IMR-90 (cell line): Measurements from ENCODE around the gene LRRC7. TPM values are rescaled to one million over a fixed set of nuclear protein-coding genes. Genes with fewer than 3 reads are reported as not detected.

Experiments
- ATAC-seq: fragments of 200-7000 bp; cut with Tn5 transposase; 2 replicates; pipeline ENCODE4 v1.9.1; 2020; ENCODE audit warnings: low read depth, mild to moderate bottlenecking, moderate library complexity
- BruUV-seq: library from RNA; stranded (reverse); fragments of 400-500 nt; replicated peaks from 2 replicates; lab custom pipeline; 2021; lab: Mats Ljungman, UMichigan
- CTCF ChIA-PET: fragments of 300-600 bp; formaldehyde crosslinking; extraction: SDS; loops from one replicate; lab custom pipeline; 2021; ENCODE audit warnings: antibody characterized with exemption; lab: Yijun Ruan, JAX
- POLR2A ChIA-PET: fragments of 300-600 bp; sonication (Branson Sonifier 250); formaldehyde crosslinking; loops from one replicate; lab custom pipeline; 2022; ENCODE audit warnings: antibody characterized with exemption; ENCODE audit not compliant: unreplicated experiment; lab: Charles Lee
- DNase-seq: peaks from one replicate; pipeline ENCODE4 v3.0.0; 2013
- H2AFZ ChIP-seq: replicated peaks from 2 replicates; pipeline ENCODE3; 2013; ENCODE audit warnings: low read length, mild to moderate bottlenecking; ENCODE audit not compliant: poor library complexity
- H2AK5ac ChIP-seq: 2 replicates; pipeline ENCODE4 v1.6.1; 2013; ENCODE audit warnings: low read depth, low read length, inconsistent platforms
- H2AK9ac ChIP-seq: replicated peaks from 2 replicates; pipeline ENCODE3; 2013; ENCODE audit warnings: mild to moderate bottlenecking, low read depth, low read length, moderate library complexity; ENCODE audit not compliant: poor library complexity
- H2BK120ac ChIP-seq: 2 replicates; pipeline ENCODE4 v1.6.1; 2013; ENCODE audit warnings: low read depth, low read length, inconsistent platforms
- H2BK15ac ChIP-seq: 3 replicates; pipeline ENCODE4 v1.6.1; 2013; ENCODE audit warnings: low read depth, low read length, inconsistent platforms
- H2BK20ac ChIP-seq: 2 replicates; pipeline ENCODE4 v1.6.1; 2013; ENCODE audit warnings: low read depth, mild to moderate bottlenecking, inconsistent platforms, low read length, moderate library complexity
- H2BK5ac ChIP-seq: 2 replicates; pipeline ENCODE4 v1.6.1; 2013; ENCODE audit warnings: mild to moderate bottlenecking, low read depth, low read length, inconsistent platforms; ENCODE audit not compliant: poor library complexity, severe bottlenecking
- H3K14ac ChIP-seq: replicated peaks from 2 replicates; pipeline ENCODE4 v1.6.1; 2013; ENCODE audit warnings: low read depth, low read length, inconsistent platforms
- H3K18ac ChIP-seq: 2 replicates; pipeline ENCODE4 v1.6.1; 2013; ENCODE audit warnings: low read depth, low read length, control low read depth
- H3K23ac ChIP-seq: 2 replicates; pipeline ENCODE4 v1.6.1; 2013; ENCODE audit warnings: low read depth, low read length, inconsistent platforms
- H3K27ac ChIP-seq: 2 replicates; pipeline ENCODE4 v1.5.1; 2013; ENCODE audit warnings: mild to moderate bottlenecking, control low read depth, low read length; ENCODE audit not compliant: insufficient read depth
- H3K27me3 ChIP-seq: 2 replicates; pipeline ENCODE4 v1.6.1; 2013; ENCODE audit warnings: low read length; ENCODE audit not compliant: control insufficient read depth, insufficient read depth
- H3K36me3 ChIP-seq: 2 replicates; pipeline ENCODE4 v1.6.1; 2013; ENCODE audit warnings: low read length, mixed read lengths; ENCODE audit not compliant: control insufficient read depth, insufficient read depth
- H3K4ac ChIP-seq: 2 replicates; pipeline ENCODE4 v1.6.1; 2013; ENCODE audit warnings: low read depth, low read length, inconsistent platforms
- H3K4me1 ChIP-seq: 2 replicates; pipeline ENCODE4 v1.6.1; 2013; ENCODE audit warnings: low read length, mixed read lengths; ENCODE audit not compliant: control insufficient read depth, insufficient read depth
- H3K4me2 ChIP-seq: 2 replicates; pipeline ENCODE4 v1.6.1; 2013; ENCODE audit warnings: low read depth, mild to moderate bottlenecking, control low read depth, low read length, moderate library complexity
- H3K4me3 ChIP-seq: 2 replicates; pipeline ENCODE4 v1.5.1; 2013; ENCODE audit warnings: low read depth, mild to moderate bottlenecking, control low read depth, low read length, moderate library complexity; ENCODE audit not compliant: insufficient read depth
- H3K56ac ChIP-seq: 2 replicates; pipeline ENCODE4 v1.6.1; 2013; ENCODE audit warnings: low read length, inconsistent platforms; ENCODE audit not compliant: insufficient read depth; ENCODE audit errors: extremely low read depth
- H3K79me1 ChIP-seq, 2 experiments: 2 replicates each; pipeline ENCODE4 v1.6.1; 2013; ENCODE audit warnings: low read length in 2 of 2, inconsistent platforms in 1 of 2, low read depth in 1 of 2
- H3K9ac ChIP-seq: 2 replicates; pipeline ENCODE4 v1.6.1; 2013; ENCODE audit warnings: low read depth, low read length, control low read depth
- H3K9me1 ChIP-seq: 2 replicates; pipeline ENCODE4 v1.6.1; 2013; ENCODE audit warnings: low read length, inconsistent platforms; ENCODE audit not compliant: insufficient read depth
- H3K9me3 ChIP-seq: 2 replicates; pipeline ENCODE4 v1.6.1; 2013; ENCODE audit warnings: low read length; ENCODE audit not compliant: control insufficient read depth, insufficient read depth
- H4K20me1 ChIP-seq: 2 replicates; pipeline ENCODE4 v1.6.1; 2013; ENCODE audit warnings: low read length, inconsistent platforms; ENCODE audit not compliant: insufficient read depth
- H4K5ac ChIP-seq: 2 replicates; pipeline ENCODE4 v1.6.1; 2013; ENCODE audit warnings: mild to moderate bottlenecking, low read depth, low read length, control low read depth
- H4K8ac ChIP-seq, 2 experiments: 2 replicates each; pipeline ENCODE4 v1.6.1; 2013; ENCODE audit warnings: low read depth in 2 of 2, low read length in 2 of 2, control low read depth in 1 of 2, inconsistent platforms in 1 of 2
- H4K91ac ChIP-seq: 2 replicates; pipeline ENCODE4 v1.6.1; 2013; ENCODE audit warnings: low read depth, low read length, inconsistent platforms; ENCODE audit not compliant: insufficient read depth
- BHLHE40 ChIP-seq: fragments of 150-350 bp; IDR thresholded peaks from 2 replicates; pipeline ENCODE4 v1.6.1; 2016; ENCODE audit warnings: mild to moderate bottlenecking, low read depth, low read length
- CEBPB ChIP-seq: IDR thresholded peaks from 2 replicates; pipeline ENCODE4 v1.6.1; 2012; ENCODE audit warnings: low read depth, low read length, improper control_type of control experiment
- CHD1 ChIP-seq: IDR thresholded peaks from 2 replicates; pipeline ENCODE4 v1.6.1; 2012; ENCODE audit warnings: low read depth, low read length, improper control_type of control experiment
- FOS ChIP-seq: fragments of 150-350 bp; IDR thresholded peaks from 2 replicates; pipeline ENCODE4 v1.6.1; 2016; ENCODE audit warnings: low read depth, low read length
- MAFK ChIP-seq: IDR thresholded peaks from 2 replicates; pipeline ENCODE4 v1.6.1; 2012; ENCODE audit warnings: low read depth, low read length, improper control_type of control experiment
- MAZ ChIP-seq: IDR thresholded peaks from 2 replicates; pipeline ENCODE4 v1.6.1; 2012; ENCODE audit warnings: low read depth, mild to moderate bottlenecking, low read length, improper control_type of control experiment, moderate library complexity, borderline replicate concordance
- MXI1 ChIP-seq: IDR thresholded peaks from 2 replicates; pipeline ENCODE4 v1.6.1; 2012; ENCODE audit warnings: low read depth, mild to moderate bottlenecking, low read length, moderate library complexity, borderline replicate concordance
- POLR2A ChIP-seq: IDR thresholded peaks from 2 replicates; pipeline ENCODE4 v1.6.1; 2012; ENCODE audit warnings: mild to moderate bottlenecking, low read depth, low read length
- RAD21 ChIP-seq: IDR thresholded peaks from 2 replicates; pipeline ENCODE4 v1.6.1; 2012; ENCODE audit warnings: low read length, improper control_type of control experiment
- SMC3 ChIP-seq: fragments of 150-350 bp; IDR thresholded peaks from 2 replicates; pipeline ENCODE4 v1.6.1; 2016; ENCODE audit warnings: low read depth, mild to moderate bottlenecking, antibody characterized with exemption, low read length, moderate library complexity
- WGBS, 2 experiments: methylation state at CpG; one replicate each; pipeline versions ENCODE4 v1.1.5 to v1.1.7; 2013; ENCODE audit warnings: missing lambda C conversion rate in 2 of 2; ENCODE audit not compliant: insufficient read length in 1 of 2; ENCODE audit errors: extremely low coverage in 2 of 2; 5-methylcytosine and 5-hydroxymethylcytosine counted together
- dilution Hi-C: fragments of 300-500 bp; cut with HindIII; formaldehyde crosslinking; loops from one replicate; pipeline ENCODE4 v1.14.3; 2018; ENCODE audit warnings: low sequenced_read_pairs; ENCODE audit not compliant: unreplicated experiment
- in situ Hi-C: fragments of 300-500 bp; cut with MboI; formaldehyde crosslinking; loops from 3 replicates; pipeline ENCODE4 v1.14.3; 2019; ENCODE audit warnings: low sequenced_read_pairs, inconsistent platforms, mixed read lengths
- intact Hi-C: fragments of 100-400 bp; cut with micrococcal nuclease; formaldehyde crosslinking; loops from 2 replicates; pipeline ENCODE4 v1.10.0; 2022
- polyA plus RNA-seq, 3 experiments: library from polyadenylated mRNA; depleted of rRNA; stranded (reverse); fragments of >200 nt; gene quantifications; 2 replicates each; pipeline ENCODE4 v1.2.3, GENCODE V29; 2012; ENCODE audit warnings: low replicate concordance in 1 of 3
- total RNA-seq: library from RNA; depleted of rRNA; stranded (reverse); fragments of >200 nt; gene quantifications from 2 replicates; pipeline ENCODE4 v1.2.3, GENCODE V29; 2012
- TF ChIP-seq, protein P1 (sequence below): conservative IDR thresholded peaks from 2 replicates; pipeline ENCODE4 v1.5.1; 2012; ENCODE audit warnings: mild to moderate bottlenecking, low read depth, low read length, improper control_type of control experiment
- TF ChIP-seq, protein P2 (sequence below): fragments of 150-350 bp; IDR thresholded peaks from 2 replicates; pipeline ENCODE4 v1.6.1; 2017; ENCODE audit warnings: mild to moderate bottlenecking, antibody characterized with exemption, low read length, low read depth
- TF ChIP-seq, protein P3 (sequence below): fragments of 150-350 bp; IDR thresholded peaks from 2 replicates; pipeline ENCODE4 v1.6.1; 2016; ENCODE audit warnings: low read depth, mild to moderate bottlenecking, low read length, moderate library complexity, borderline replicate concordance

LRRC7 gene
- total and polyA plus RNA-seq, 2 of the 4 experiments (the other 2 are of a cell fraction), result under 0.01 to 0.02 TPM

DNA sequence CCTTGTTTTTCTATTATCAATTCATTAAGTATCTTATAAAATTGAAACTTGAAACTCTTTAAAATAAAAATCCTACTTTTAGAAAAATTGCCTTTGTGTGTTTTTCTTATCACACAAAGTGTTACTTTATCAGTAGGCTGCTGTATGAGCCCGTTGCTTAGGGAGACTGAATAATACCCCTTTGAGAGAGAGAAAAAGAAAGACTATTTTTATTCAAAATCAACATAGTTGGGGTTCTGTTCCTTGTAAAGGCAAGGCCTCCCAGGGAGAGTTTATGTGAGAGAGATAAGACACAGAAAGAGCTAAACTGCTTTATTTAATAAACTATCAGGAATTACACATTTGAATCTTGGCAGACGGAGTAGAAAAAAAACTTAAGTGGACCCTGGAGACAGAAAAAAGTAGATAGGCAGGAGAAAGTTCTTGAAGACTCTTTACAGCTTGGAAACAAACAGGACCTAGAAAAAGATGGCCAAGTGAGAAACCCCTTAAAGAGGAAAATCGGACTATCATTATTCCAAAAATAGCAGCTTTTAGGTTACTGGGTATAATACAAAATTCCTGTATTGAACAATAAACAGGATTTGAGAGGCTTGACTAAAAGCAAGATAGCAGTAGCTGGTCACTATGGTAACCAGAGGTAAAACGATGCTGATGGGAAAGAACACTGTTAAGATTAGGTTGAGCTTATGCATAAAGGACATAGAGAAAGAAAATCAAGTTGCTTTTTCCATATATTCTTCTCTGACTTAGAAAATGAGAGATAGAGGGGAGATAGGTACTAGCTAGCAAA, 170.9 kb downstream of the LRRC7 start:
- Histone ChIP-seq H3K27me3 (no peaks in the 10 kb centered on the region), H3K79me1 (no peaks in the 10 kb centered on the region), H3K14ac (no peak overlapping the region), H2BK120ac (no peak overlapping the region), H3K27ac (no peak overlapping the region), H3K4me3 (no peak overlapping the region), H4K5ac (no peak overlapping the region), H3K9me1 (no peaks in the 10 kb centered on the region), H3K4me2 (no peak overlapping the region), H3K9ac (no peak overlapping the region), H3K18ac (no peak overlapping the region), H3K4me1 (no peaks in the 10 kb centered on the region), H4K8ac (no peak overlapping the region), H2BK15ac (no peak overlapping the region), H3K4ac (no peak overlapping the region), H3K23ac (no peak overlapping the region), H2AK9ac (no peak overlapping the region), H2BK20ac (no peak overlapping the region), H2AFZ (no peak overlapping the region), H3K56ac (no peak overlapping the region), H2BK5ac (no peak overlapping the region), H3K36me3 (no peaks in the 10 kb centered on the region), H4K91ac (no peak overlapping the region), H3K9me3 (no peaks in the 10 kb centered on the region), H2AK5ac (no peak overlapping the region), H4K20me1 (no peaks in the 10 kb centered on the region)
- DNase-seq, result no peak
- ChIA-PET POLR2A (no interaction called here), CTCF (interaction anchor here (0.5 to 1.1 kb wide), 7 partner anchors 10 to 1268 kb away, joined by 3 to 5 read pairs (median 4); no protein-coding TSS in a partner anchor)
- TF ChIP-seq, protein P1, sequence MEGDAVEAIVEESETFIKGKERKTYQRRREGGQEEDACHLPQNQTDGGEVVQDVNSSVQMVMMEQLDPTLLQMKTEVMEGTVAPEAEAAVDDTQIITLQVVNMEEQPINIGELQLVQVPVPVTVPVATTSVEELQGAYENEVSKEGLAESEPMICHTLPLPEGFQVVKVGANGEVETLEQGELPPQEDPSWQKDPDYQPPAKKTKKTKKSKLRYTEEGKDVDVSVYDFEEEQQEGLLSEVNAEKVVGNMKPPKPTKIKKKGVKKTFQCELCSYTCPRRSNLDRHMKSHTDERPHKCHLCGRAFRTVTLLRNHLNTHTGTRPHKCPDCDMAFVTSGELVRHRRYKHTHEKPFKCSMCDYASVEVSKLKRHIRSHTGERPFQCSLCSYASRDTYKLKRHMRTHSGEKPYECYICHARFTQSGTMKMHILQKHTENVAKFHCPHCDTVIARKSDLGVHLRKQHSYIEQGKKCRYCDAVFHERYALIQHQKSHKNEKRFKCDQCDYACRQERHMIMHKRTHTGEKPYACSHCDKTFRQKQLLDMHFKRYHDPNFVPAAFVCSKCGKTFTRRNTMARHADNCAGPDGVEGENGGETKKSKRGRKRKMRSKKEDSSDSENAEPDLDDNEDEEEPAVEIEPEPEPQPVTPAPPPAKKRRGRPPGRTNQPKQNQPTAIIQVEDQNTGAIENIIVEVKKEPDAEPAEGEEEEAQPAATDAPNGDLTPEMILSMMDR, result no peak
- TF ChIP-seq MXI1 (no peak), SMC3 (no peak), MAZ (no peak), POLR2A (no peak), MAFK (no peak), FOS (no peak), CEBPB (no peak), RAD21 (no peak), BHLHE40 (no peak), CHD1 (no peak)
- TF ChIP-seq, protein P2, sequence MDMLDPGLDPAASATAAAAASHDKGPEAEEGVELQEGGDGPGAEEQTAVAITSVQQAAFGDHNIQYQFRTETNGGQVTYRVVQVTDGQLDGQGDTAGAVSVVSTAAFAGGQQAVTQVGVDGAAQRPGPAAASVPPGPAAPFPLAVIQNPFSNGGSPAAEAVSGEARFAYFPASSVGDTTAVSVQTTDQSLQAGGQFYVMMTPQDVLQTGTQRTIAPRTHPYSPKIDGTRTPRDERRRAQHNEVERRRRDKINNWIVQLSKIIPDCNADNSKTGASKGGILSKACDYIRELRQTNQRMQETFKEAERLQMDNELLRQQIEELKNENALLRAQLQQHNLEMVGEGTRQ, result no peak
- TF ChIP-seq, protein P3, sequence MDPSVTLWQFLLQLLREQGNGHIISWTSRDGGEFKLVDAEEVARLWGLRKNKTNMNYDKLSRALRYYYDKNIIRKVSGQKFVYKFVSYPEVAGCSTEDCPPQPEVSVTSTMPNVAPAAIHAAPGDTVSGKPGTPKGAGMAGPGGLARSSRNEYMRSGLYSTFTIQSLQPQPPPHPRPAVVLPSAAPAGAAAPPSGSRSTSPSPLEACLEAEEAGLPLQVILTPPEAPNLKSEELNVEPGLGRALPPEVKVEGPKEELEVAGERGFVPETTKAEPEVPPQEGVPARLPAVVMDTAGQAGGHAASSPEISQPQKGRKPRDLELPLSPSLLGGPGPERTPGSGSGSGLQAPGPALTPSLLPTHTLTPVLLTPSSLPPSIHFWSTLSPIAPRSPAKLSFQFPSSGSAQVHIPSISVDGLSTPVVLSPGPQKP, result no peak
- intact Hi-C loops, result loop anchor here (5.0 kb wide), 4 partner anchors 1381 to 1886 kb away; partner anchors contain the start of gene WLS
- BruUV-seq, result no TSS peak
- WGBS, 2 experiments, result no CpG with 5 or more reads among the region's 4 CpGs
- in situ Hi-C loops, result loop anchor here (25.0 kb wide), 2 partner anchors 1276 to 1626 kb away; no protein-coding TSS in a partner anchor
- ATAC-seq, result no peak
- dilution Hi-C loops, result no loop called here
